Neuronal stem cell (in vitro differentiated cells): Measurements from ENCODE around the gene CCDC68.

Experiments
- DNase-seq: peaks from one replicate; pipeline ENCODE4 v3.0.0-alpha.2; 2013; ENCODE audit warnings: low spot score
- H2AFZ ChIP-seq: one replicate; pipeline ENCODE4 v1.6.1; 2013; ENCODE audit warnings: mild to moderate bottlenecking, low read length, inconsistent platforms
- H2AK5ac ChIP-seq: 2 replicates; pipeline ENCODE4 v1.6.1; 2013; ENCODE audit warnings: low read depth, mild to moderate bottlenecking, inconsistent platforms, low read length, moderate library complexity, mixed read lengths
- H2BK120ac ChIP-seq: 2 replicates; pipeline ENCODE4 v1.6.1; 2013; ENCODE audit warnings: low read depth, mild to moderate bottlenecking, inconsistent platforms, low read length, moderate library complexity, mixed read lengths
- H2BK12ac ChIP-seq: one replicate; pipeline ENCODE4 v1.6.1; 2013; ENCODE audit warnings: low read length, inconsistent platforms
- H2BK15ac ChIP-seq: 2 replicates; pipeline ENCODE4 v1.6.1; 2013; ENCODE audit warnings: mild to moderate bottlenecking, low read length, inconsistent platforms, mixed read lengths
- H2BK5ac ChIP-seq: one replicate; pipeline ENCODE4 v1.6.1; 2013; ENCODE audit warnings: inconsistent platforms, mild to moderate bottlenecking, low read length, moderate library complexity
- H3K14ac ChIP-seq: one replicate; pipeline ENCODE4 v1.6.1; 2013; ENCODE audit warnings: low read length, inconsistent platforms
- H3K18ac ChIP-seq: 2 replicates; pipeline ENCODE4 v1.6.1; 2013; ENCODE audit warnings: low read length, inconsistent platforms
- H3K23ac ChIP-seq: 2 replicates; pipeline ENCODE4 v1.6.1; 2013; ENCODE audit warnings: low read depth, mild to moderate bottlenecking, mixed read lengths, low read length, inconsistent platforms; ENCODE audit not compliant: poor library complexity
- H3K27ac ChIP-seq: replicated peaks from 3 replicates; pipeline ENCODE4 v1.5.1; 2013; ENCODE audit warnings: low read length, inconsistent platforms
- H3K27me3 ChIP-seq, 3 experiments: 2 replicates each; pipeline ENCODE4 v1.6.1; 2013; ENCODE audit warnings: low read length in 3 of 3, mild to moderate bottlenecking in 2 of 3, inconsistent platforms in 1 of 3, low read depth in 1 of 3, mixed read lengths in 1 of 3, moderate library complexity in 1 of 3; ENCODE audit not compliant: control insufficient read depth in 3 of 3, insufficient read depth in 3 of 3
- H3K36me3 ChIP-seq, 2 donors: replicated peaks in 1 of 2; 2 replicates each; pipeline ENCODE4 v1.6.1; 2013; ENCODE audit warnings: low read length in 2 of 2; ENCODE audit not compliant: control insufficient read depth in 2 of 2, insufficient read depth in 2 of 2
- H3K4ac ChIP-seq: 2 replicates; pipeline ENCODE4 v1.6.1; 2013; ENCODE audit warnings: inconsistent platforms, mild to moderate bottlenecking, low read length, moderate library complexity
- H3K4me1 ChIP-seq, 2 donors: 1 replicate in 1 of 2; 2 replicates in 1 of 2; pipeline ENCODE4 v1.6.1; 2013; ENCODE audit warnings: low read length in 2 of 2, low read depth in 1 of 2; ENCODE audit not compliant: control insufficient read depth in 2 of 2, insufficient read depth in 1 of 2
- H3K4me2 ChIP-seq: one replicate; pipeline ENCODE4 v1.6.1; 2013; ENCODE audit warnings: mild to moderate bottlenecking, low read length, inconsistent platforms; ENCODE audit not compliant: insufficient read depth, poor library complexity, severe bottlenecking
- H3K4me3 ChIP-seq, 2 donors: 2 replicates each; pipeline ENCODE4 v1.5.1; 2013; ENCODE audit warnings: low read length in 2 of 2, mild to moderate bottlenecking in 2 of 2, inconsistent platforms in 1 of 2, moderate library complexity in 1 of 2
- H3K79me1 ChIP-seq: one replicate; pipeline ENCODE4 v1.6.1; 2013; ENCODE audit warnings: low read depth, mild to moderate bottlenecking, inconsistent platforms, low read length, moderate library complexity
- H3K9ac ChIP-seq: one replicate; pipeline ENCODE4 v1.6.1; 2013; ENCODE audit warnings: mild to moderate bottlenecking, low read depth, low read length, inconsistent platforms; ENCODE audit not compliant: poor library complexity
- H3K9me3 ChIP-seq, 2 donors: replicated peaks in 1 of 2; 2 replicates each; pipeline versions ENCODE3 to v1.6.1; 2013; ENCODE audit warnings: low read length in 2 of 2, mild to moderate bottlenecking in 2 of 2, inconsistent platforms in 1 of 2, low read depth in 1 of 2, mixed read lengths in 1 of 2, moderate library complexity in 1 of 2; ENCODE audit not compliant: control insufficient read depth in 2 of 2, insufficient read depth in 1 of 2
- H4K8ac ChIP-seq: one replicate; pipeline ENCODE4 v1.6.1; 2013; ENCODE audit warnings: low read depth, mild to moderate bottlenecking, inconsistent platforms, low read length, moderate library complexity
- H4K91ac ChIP-seq: one replicate; pipeline ENCODE4 v1.6.1; 2013; ENCODE audit warnings: low read length, low read depth, mild to moderate bottlenecking, inconsistent platforms; ENCODE audit not compliant: poor library complexity
- WGBS, 2 donors: extraction: QIAGEN DNeasy Blood & Tissue Kit; methylation state at CpG; one replicate each; pipeline ENCODE4 v1.1.7; 2013; ENCODE audit warnings: missing lambda C conversion rate in 2 of 2, mixed read lengths in 1 of 2; ENCODE audit not compliant: insufficient read length in 2 of 2, insufficient replicate concordance in 1 of 2; ENCODE audit errors: extremely low coverage in 2 of 2; 5-methylcytosine and 5-hydroxymethylcytosine counted together

The CCDC68 gene

DNA sequence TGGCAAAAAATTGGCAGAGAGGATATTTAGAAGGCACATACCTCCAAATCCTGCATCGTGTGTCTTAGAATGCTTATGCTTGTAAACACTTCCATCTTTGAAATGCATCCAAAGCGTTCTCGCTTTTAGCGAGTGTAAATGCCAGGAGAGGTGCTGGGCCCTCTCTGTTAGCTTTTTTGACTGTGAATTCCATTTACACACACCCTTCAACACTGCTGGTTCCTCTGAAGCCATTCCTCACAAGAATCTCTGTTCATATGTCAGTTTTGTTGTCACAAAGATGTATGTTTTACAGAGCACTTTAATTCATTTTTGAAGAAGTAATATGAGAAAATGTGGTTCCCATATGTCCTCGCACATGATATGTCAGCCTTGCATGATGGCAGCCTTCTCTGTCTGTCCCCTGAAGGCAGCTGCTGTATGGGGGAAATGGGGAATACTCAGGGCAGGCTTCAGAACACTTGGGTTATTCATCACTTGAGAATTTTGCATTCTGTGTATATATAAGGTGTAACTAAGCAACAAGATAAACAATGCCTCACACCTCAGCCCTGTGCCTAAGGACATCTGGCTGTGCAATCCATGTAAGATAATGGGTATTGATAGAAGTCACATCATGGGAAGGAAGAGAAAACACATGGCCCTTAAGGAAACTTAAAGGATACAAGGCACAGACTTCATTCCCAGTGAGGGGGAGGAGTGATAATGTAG lies 78.7 kb downstream of the CCDC68 start:
- H2AFZ ChIP-seq, result no peak overlapping the region
- no peaks in the 10 kb centered on the region for H3K27me3 ChIP-seq
- no peaks in the 10 kb centered on the region for H3K36me3 ChIP-seq
- no peak overlapping the region for H4K91ac ChIP-seq
- H3K4me1 ChIP-seq, result peaks cover 0 to 12% of the 10 kb centered on the region in 2 donors
- no peak overlapping the region for H2BK15ac ChIP-seq
- H3K27ac ChIP-seq, result no peak overlapping the region
- no peak overlapping the region for H2BK5ac ChIP-seq
- no peak for DNase-seq
- H3K79me1 ChIP-seq, result no peaks in the 10 kb centered on the region
- H4K8ac ChIP-seq, result no peak overlapping the region
- H2BK12ac ChIP-seq, result no peak overlapping the region
- H3K14ac ChIP-seq, result no peak overlapping the region
- no peak overlapping the region for H3K18ac ChIP-seq
- H3K9me3 ChIP-seq, result no peaks in the 10 kb centered on the region
- no CpG with 5 or more reads among the region's 5 CpGs for WGBS, 2 donors
- H2AK5ac ChIP-seq, result no peak overlapping the region
- H3K4me3 ChIP-seq, result no peak overlapping the region
- no peak overlapping the region for H3K4ac ChIP-seq
- no peak overlapping the region for H3K9ac ChIP-seq
- H3K4me2 ChIP-seq, result no peak overlapping the region
- H2BK120ac ChIP-seq, result no peak overlapping the region
- H3K23ac ChIP-seq, result no peak overlapping the region

DNA sequence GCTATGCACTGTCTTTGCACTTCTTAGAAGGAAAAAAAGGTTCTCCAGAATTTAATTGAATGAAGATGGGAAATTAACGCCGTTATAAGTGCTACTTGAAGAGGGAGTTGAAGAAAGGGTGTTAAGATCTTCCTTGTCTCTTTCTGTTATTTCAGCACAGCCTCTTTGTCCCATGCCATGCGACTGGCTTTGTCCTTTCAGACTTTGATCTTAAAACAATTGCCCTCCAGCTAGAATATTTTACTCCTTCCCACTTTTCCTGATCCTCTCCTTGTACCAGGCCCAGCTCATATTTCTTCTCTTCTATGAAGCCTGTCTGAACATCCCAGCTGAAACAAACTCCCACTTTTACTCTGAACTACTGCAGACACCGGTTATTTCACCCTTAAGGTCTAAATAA lies 79.6 kb downstream of the CCDC68 start:
- H3K27ac ChIP-seq, result no peak overlapping the region
- H3K36me3 ChIP-seq, result no peaks in the 10 kb centered on the region
- H3K4me1 ChIP-seq, result peaks cover 0 to 12% of the 10 kb centered on the region in 2 donors
- no peak overlapping the region for H2BK15ac ChIP-seq
- no peak overlapping the region for H3K14ac ChIP-seq
- H4K8ac ChIP-seq, result no peak overlapping the region
- H3K4me3 ChIP-seq, result no peak overlapping the region
- no peak overlapping the region for H3K18ac ChIP-seq
- no peak for DNase-seq
- H2AFZ ChIP-seq, result peak overlapping the region; percentile 21
- H3K27me3 ChIP-seq, result no peaks in the 10 kb centered on the region
- H3K23ac ChIP-seq, result no peak overlapping the region
- H2BK120ac ChIP-seq, result no peak overlapping the region
- no peaks in the 10 kb centered on the region for H3K9me3 ChIP-seq
- no peak overlapping the region for H2AK5ac ChIP-seq
- no peak overlapping the region for H3K9ac ChIP-seq
- H2BK12ac ChIP-seq, result no peak overlapping the region
- no peaks in the 10 kb centered on the region for H3K79me1 ChIP-seq
- no peak overlapping the region for H3K4ac ChIP-seq
- no peak overlapping the region for H2BK5ac ChIP-seq
- no peak overlapping the region for H3K4me2 ChIP-seq
- WGBS, 2 donors, result no CpG with 5 or more reads among the region's 4 CpGs
- H4K91ac ChIP-seq, result no peak overlapping the region

DNA sequence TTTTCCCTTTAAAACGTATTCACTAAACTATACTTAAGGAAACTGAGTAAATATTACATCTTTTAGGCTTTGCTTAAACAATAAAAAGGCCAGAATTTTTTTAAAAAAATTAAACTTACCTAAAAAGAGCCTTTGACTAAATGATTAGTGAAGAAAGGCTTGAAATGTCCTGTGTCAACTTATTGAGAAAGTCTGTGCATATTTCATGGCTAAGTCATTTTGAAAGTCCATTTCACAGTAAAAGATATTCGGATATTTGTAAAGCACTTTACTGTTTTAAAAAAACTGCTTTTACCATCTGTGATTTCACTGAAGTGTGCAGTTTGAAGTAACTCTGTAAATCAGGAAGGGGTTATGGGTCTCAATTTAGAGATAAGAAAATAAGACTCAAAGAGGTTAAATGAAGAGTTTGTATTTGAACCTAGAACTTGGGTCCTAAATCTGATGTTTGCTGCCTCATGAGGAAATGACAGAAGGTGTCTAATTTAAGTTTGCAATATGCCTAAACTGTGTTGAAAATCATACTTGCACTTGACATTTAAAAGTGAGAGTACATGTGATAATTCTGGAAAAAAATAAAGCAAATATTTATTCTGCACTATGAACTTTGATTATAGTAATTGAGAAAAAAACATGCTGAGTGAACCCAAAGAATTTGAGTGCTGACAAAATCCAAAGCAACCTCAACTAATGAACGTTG lies 80.5 kb downstream of the CCDC68 start:
- H3K23ac ChIP-seq, result no peak overlapping the region
- H3K9ac ChIP-seq, result no peak overlapping the region
- H3K14ac ChIP-seq, result no peak overlapping the region
- no peak overlapping the region for H2BK5ac ChIP-seq
- no peak overlapping the region for H2BK15ac ChIP-seq
- H3K18ac ChIP-seq, result no peak overlapping the region
- no peak overlapping the region for H4K91ac ChIP-seq
- H3K36me3 ChIP-seq, result no peaks in the 10 kb centered on the region
- DNase-seq, result no peak
- H3K79me1 ChIP-seq, result no peaks in the 10 kb centered on the region
- no peaks in the 10 kb centered on the region for H3K27me3 ChIP-seq
- H3K27ac ChIP-seq, result no peak overlapping the region
- H2BK120ac ChIP-seq, result no peak overlapping the region
- H3K9me3 ChIP-seq, result no peaks in the 10 kb centered on the region
- WGBS, 2 donors, result no CpG with 5 or more reads among the region's 3 CpGs
- H2AK5ac ChIP-seq, result no peak overlapping the region
- no peak overlapping the region for H2BK12ac ChIP-seq
- peaks cover 0 to 12% of the 10 kb centered on the region in 2 donors for H3K4me1 ChIP-seq
- H3K4me3 ChIP-seq, result no peak overlapping the region
- H4K8ac ChIP-seq, result no peak overlapping the region
- H3K4ac ChIP-seq, result no peak overlapping the region
- H3K4me2 ChIP-seq, result no peak overlapping the region
- H2AFZ ChIP-seq, result peak overlapping the region; percentile 61

DNA sequence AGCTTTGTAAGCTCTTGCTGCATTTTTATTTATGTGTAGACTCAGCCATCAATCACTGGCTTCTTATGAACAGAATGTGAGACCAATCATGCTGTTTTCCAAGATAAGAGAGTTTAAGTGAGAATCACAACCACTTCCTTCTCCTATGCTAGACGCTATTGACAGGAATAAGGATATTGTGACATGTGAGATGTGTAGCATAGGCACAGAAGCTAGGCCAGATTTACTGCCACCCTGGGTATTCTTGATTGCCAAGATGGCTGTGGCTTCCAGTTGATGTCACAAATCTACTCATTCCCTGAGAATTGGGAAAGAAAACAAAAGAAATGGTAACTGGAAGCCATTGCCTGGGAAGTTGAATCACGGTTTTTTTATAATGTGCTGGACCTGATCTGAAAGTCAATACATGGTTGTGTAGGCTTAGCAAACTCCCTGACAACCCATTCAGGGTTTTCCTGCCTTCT lies 81.1 kb downstream of the CCDC68 start:
- no peak overlapping the region for H3K18ac ChIP-seq
- H3K27me3 ChIP-seq, result no peaks in the 10 kb centered on the region
- no peak overlapping the region for H3K27ac ChIP-seq
- no peaks in the 10 kb centered on the region for H3K79me1 ChIP-seq
- no peak overlapping the region for H2AK5ac ChIP-seq
- H4K91ac ChIP-seq, result no peak overlapping the region
- H4K8ac ChIP-seq, result no peak overlapping the region
- no peak overlapping the region for H3K14ac ChIP-seq
- no peak overlapping the region for H3K4me2 ChIP-seq
- no peaks in the 10 kb centered on the region for H3K36me3 ChIP-seq
- H2AFZ ChIP-seq, result peak overlapping the region; percentile 61
- no peaks in the 10 kb centered on the region for H3K9me3 ChIP-seq
- no peak overlapping the region for H2BK15ac ChIP-seq
- DNase-seq, result no peak
- WGBS, 2 donors, result no CpG with 5 or more reads among the region's 2 CpGs
- H3K23ac ChIP-seq, result no peak overlapping the region
- H3K9ac ChIP-seq, result no peak overlapping the region
- no peak overlapping the region for H2BK5ac ChIP-seq
- peaks cover 0 to 12% of the 10 kb centered on the region in 2 donors for H3K4me1 ChIP-seq
- H2BK120ac ChIP-seq, result no peak overlapping the region
- H3K4me3 ChIP-seq, result no peak overlapping the region
- no peak overlapping the region for H3K4ac ChIP-seq
- H2BK12ac ChIP-seq, result no peak overlapping the region
